ENCODE measurements around the gene SOX5.

- TF ChIP-seq CTCF (IDR thresholded peaks at IDR 0.05) (no peak), POLR2A (IDR thresholded peaks at IDR 0.05) (no peak)
Observed at GRCh38 chr12:23546756-23547155, 402.7 kb downstream of the SOX5 start.
